ENCODE data around the gene GASK1A.

- TF ChIP-seq CTCF (conservative IDR thresholded peaks at IDR 0.05): no peak
- no peak for TF ChIP-seq ZFX (IDR thresholded peaks at IDR 0.05)
Observed at GRCh38 chr3:43048470-43048869, 69.4 kb downstream of the GASK1A start.
